ENCODE results near the gene ACAD8.

DNA sequence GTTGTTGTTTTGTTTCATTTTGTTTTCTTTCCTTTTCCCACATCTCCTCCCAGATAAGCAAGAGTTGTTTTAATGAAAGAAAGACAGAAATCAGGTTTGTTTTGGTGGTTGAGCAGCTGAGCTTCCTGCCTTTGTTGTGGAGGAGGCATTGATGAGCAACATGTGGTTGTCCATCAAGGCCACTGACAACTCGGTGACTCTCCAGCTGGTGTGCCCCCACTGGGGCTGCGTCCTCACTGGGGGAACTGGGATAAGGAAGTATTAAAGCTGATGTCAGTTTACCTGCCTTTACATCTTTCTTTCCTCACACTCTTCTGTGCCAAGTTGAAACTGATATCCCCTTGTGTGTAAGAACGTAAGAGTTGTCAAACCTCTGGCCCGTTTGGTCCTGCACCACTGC lies 23.0 kb upstream of the ACAD8 start:
- TF ChIP-seq CTCF (IDR thresholded peaks at IDR 0.05) (no peak), POLR2A (IDR thresholded peaks at IDR 0.05) (no peak)

Data from right lobe of liver (tissue), 4 donors.